ENCODE results near the gene ST8SIA1. TPM values are rescaled to one million over a fixed set of nuclear protein-coding genes. Genes with fewer than 3 reads are reported as not detected.

The ST8SIA1 gene
- total RNA-seq, 4 donors from 2014 or later: 9.4 to 19.9 (median 14.3) TPM

DNA sequence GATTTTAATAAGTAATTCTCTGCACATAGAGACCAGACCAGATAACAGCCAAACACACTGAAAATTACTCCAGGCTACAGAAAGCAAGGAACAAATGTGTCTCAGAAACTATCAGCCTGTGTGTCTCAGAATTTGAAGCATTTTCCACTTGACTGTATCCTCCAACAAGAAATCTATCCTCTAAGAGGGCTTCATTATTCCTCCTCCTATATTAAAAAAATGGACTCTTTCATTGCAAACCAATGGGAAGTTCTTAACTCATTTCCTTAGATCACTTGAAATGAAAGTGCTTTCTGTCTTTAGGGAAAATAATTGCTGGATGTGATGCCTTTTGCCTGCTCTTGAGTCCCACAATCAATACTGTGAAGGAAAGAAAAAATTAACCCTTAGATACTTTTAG lies 2.3 kb downstream of the ST8SIA1 start:
- TF ChIP-seq POLR2AphosphoS5 (IDR thresholded peaks at IDR 0.05): no peak
- no peak for TF ChIP-seq POLR2A (IDR thresholded peaks at IDR 0.05)
- TF ChIP-seq EP300 (IDR thresholded peaks at IDR 0.05): no peak
- TF ChIP-seq, protein P1, sequence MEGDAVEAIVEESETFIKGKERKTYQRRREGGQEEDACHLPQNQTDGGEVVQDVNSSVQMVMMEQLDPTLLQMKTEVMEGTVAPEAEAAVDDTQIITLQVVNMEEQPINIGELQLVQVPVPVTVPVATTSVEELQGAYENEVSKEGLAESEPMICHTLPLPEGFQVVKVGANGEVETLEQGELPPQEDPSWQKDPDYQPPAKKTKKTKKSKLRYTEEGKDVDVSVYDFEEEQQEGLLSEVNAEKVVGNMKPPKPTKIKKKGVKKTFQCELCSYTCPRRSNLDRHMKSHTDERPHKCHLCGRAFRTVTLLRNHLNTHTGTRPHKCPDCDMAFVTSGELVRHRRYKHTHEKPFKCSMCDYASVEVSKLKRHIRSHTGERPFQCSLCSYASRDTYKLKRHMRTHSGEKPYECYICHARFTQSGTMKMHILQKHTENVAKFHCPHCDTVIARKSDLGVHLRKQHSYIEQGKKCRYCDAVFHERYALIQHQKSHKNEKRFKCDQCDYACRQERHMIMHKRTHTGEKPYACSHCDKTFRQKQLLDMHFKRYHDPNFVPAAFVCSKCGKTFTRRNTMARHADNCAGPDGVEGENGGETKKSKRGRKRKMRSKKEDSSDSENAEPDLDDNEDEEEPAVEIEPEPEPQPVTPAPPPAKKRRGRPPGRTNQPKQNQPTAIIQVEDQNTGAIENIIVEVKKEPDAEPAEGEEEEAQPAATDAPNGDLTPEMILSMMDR (IDR thresholded peaks at IDR 0.05): no peak

DNA sequence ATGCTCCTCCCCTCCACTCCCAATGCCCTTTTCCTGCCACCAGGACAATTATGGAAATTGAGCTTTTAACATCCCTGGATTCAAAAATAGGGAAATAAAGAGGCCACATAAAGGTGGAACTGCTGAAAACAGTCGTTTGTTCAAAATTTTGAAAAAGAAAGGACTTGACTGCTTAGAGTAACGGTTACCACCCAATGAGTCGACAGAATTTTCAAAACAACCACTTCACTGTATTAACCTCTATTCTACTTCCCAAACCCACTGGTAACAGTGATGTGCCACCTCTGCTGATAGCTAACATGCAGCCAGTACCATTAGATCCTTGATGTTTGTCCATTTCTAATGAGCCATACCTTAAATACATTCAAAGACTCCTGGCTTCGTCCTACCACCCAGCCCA lies 4.9 kb downstream of the ST8SIA1 start:
- peak overlapping the region; percentile 35 to 84 (median 60) for H3K27ac ChIP-seq
- no peaks in the 10 kb centered on the region for H3K36me3 ChIP-seq
- no peak for ATAC-seq
- no peaks in the 10 kb centered on the region for H3K9me3 ChIP-seq
- 60 to 85% methylated on average over 3 to 4 of the region's 4 CpGs for WGBS, 2 donors (ENCODE audit: low coverage in 1 of 2)
- H3K27me3 ChIP-seq: no peaks in the 10 kb centered on the region
- no peak for TF ChIP-seq POLR2AphosphoS5 (IDR thresholded peaks at IDR 0.05)
- TF ChIP-seq, protein P1 (IDR thresholded peaks at IDR 0.05): no peak
- H3K4me1 ChIP-seq: peaks cover 0 to 74% (median 0%) of the 10 kb centered on the region in 3 donors
- H3K4me3 ChIP-seq: no peak overlapping the region

More for the DNA sequence above, 2.3 kb downstream of the ST8SIA1 start:
- no peaks in the 10 kb centered on the region for H3K36me3 ChIP-seq
- peak overlapping the region in 3 of 4 donors; percentile 32 to 84 (median 80) for H3K27ac ChIP-seq
- H3K9me3 ChIP-seq: no peaks in the 10 kb centered on the region
- peaks cover 0 to 76% (median 4%) of the 10 kb centered on the region in 3 donors for H3K4me1 ChIP-seq
- H3K4me3 ChIP-seq: peak overlapping the region; percentile 54 to 81
- H3K27me3 ChIP-seq: no peaks in the 10 kb centered on the region
- ATAC-seq: no peak

DNA sequence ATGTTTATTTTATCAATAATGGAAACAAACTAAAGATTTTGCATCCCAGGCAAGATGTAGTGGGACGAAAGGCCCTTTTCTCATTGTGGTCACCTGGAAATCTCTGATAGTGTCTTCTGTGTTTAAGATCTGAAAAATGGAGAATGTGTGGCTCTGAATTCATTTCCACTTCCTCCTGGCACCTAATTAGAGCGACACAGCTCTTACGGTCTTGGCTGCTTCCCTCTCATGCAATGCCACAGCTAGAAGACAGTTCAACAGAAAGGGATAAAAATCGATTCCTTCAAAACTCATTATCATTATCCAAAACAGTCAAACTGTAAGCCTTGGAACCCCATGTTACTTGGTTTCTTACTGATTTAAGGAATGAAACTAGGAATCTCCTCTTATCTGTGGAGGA lies 9.3 kb downstream of the ST8SIA1 start:
- WGBS, 2 donors (ENCODE audit: low coverage in 1 of 2): 50 to 84% methylated on average over 3 to 4 of the region's 4 CpGs
- no peaks in the 10 kb centered on the region for H3K36me3 ChIP-seq
- TF ChIP-seq POLR2A (IDR thresholded peaks at IDR 0.05) (no peak), POLR2AphosphoS5 (IDR thresholded peaks at IDR 0.05) (no peak), EP300 (IDR thresholded peaks at IDR 0.05) (no peak)
- TF ChIP-seq, protein P1 (IDR thresholded peaks at IDR 0.05): no peak
- no peak for ATAC-seq
- H3K4me1 ChIP-seq: peaks cover 0 to 38% (median 0%) of the 10 kb centered on the region in 3 donors
- H3K4me3 ChIP-seq: no peak overlapping the region
- H3K9me3 ChIP-seq: no peaks in the 10 kb centered on the region
- no peak overlapping the region for H3K27ac ChIP-seq
- no peaks in the 10 kb centered on the region for H3K27me3 ChIP-seq

DNA sequence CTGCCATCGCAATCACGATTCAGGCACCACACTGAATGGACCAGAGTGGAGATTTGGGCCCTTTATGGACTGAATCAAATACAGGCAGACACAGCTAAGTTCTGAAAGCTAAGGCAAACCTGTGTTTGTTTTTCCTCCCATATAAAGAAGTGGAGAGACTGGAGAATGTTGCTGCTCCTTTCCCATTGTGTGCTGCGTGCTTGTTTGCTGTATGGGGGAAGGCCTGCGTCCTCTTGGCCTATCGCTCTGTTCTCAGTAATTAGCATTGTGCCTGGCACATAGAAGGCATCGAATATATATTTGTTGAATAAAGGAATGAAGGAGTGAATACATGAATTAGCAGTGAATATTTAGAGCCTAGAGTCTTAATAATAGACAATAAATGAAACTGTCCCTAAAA lies 12.4 kb downstream of the ST8SIA1 start:
- H3K9me3 ChIP-seq: no peaks in the 10 kb centered on the region
- ATAC-seq: no peak
- H3K27me3 ChIP-seq: no peaks in the 10 kb centered on the region
- peaks cover 0 to 9% (median 0%) of the 10 kb centered on the region in 3 donors for H3K4me1 ChIP-seq
- TF ChIP-seq, protein P1 (IDR thresholded peaks at IDR 0.05): no peak
- no peak for TF ChIP-seq EP300 (IDR thresholded peaks at IDR 0.05)
- no peak for TF ChIP-seq POLR2AphosphoS5 (IDR thresholded peaks at IDR 0.05)
- TF ChIP-seq POLR2A (IDR thresholded peaks at IDR 0.05): no peak
- WGBS, 2 donors (ENCODE audit: low coverage in 1 of 2): 89 to 97% methylated on average over 3 to 4 of the region's 6 CpGs
- no peak overlapping the region for H3K27ac ChIP-seq
- H3K36me3 ChIP-seq: no peaks in the 10 kb centered on the region
- no peak overlapping the region for H3K4me3 ChIP-seq

DNA sequence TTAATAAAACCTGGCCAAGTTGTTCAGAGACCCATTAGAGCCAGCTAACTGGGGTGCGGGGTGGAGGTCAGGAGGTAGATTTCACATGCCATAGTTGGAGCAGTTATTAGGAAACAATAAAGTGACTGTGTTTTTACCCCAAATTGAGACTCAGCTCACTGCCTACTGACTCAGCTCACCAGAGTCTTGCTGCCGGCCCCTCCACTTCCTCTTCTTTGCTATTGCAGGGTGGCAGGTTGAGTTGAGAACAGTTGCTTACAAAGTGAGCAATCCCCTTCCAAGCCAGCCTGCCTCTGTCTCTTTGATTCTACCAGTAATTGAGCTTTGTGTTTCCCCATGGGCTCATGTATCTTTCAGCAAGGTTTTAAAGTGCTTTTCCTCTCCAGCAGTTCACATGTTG lies 12.9 kb downstream of the ST8SIA1 start:
- Histone ChIP-seq H3K4me3 (no peak overlapping the region), H3K27ac (no peak overlapping the region), H3K27me3 (no peaks in the 10 kb centered on the region), H3K4me1 (peaks cover 0 to 7% (median 0%) of the 10 kb centered on the region in 3 donors), H3K36me3 (no peaks in the 10 kb centered on the region), H3K9me3 (no peaks in the 10 kb centered on the region)
- peak; percentile 67 for ATAC-seq
- TF ChIP-seq, protein P1 (IDR thresholded peaks at IDR 0.05): no peak
- no peak for TF ChIP-seq POLR2AphosphoS5 (IDR thresholded peaks at IDR 0.05)
- no peak for TF ChIP-seq POLR2A (IDR thresholded peaks at IDR 0.05)
- TF ChIP-seq EP300 (IDR thresholded peaks at IDR 0.05): no peak
- 50 to 54% methylated on average over 1 to 2 of the region's 2 CpGs for WGBS, 2 donors (ENCODE audit: low coverage in 1 of 2)

Data from gastroesophageal sphincter (tissue), 4 donors.